GM23338 (cell line): Measurements from ENCODE around the gene GAREM1. TPM values are rescaled to one million over a fixed set of nuclear protein-coding genes. Genes with fewer than 3 reads are reported as not detected.

Source experiments
- ATAC-seq: fragments of 200-7000 bp; cut with Tn5 transposase; 3 replicates; pipeline ENCODE4 v1.9.1; 2020
- DNase-seq: peaks from one replicate; pipeline ENCODE4 v3.0.0-alpha.2; 2015; ENCODE audit warnings: low spot score
- H2AFZ ChIP-seq: fragments of 200-600 bp; sonication (generic); 2 replicates; pipeline ENCODE4 v1.8.0; 2016; ENCODE audit warnings: antibody characterized with exemption, mild to moderate bottlenecking, moderate library complexity
- H3F3A ChIP-seq: fragments of 200-600 bp; sonication (generic); replicated peaks from 2 replicates; pipeline ENCODE4 v1.8.0; 2017; ENCODE audit warnings: antibody characterized with exemption, mixed run types, low read depth
- H3K27ac ChIP-seq: fragments of 200-600 bp; sonication (generic); 2 replicates; pipeline ENCODE4 v1.6.1; 2016; ENCODE audit warnings: low read depth
- H3K27me3 ChIP-seq: fragments of 200-600 bp; sonication (generic); 2 replicates; pipeline ENCODE4 v1.8.0; 2016; ENCODE audit warnings: mild to moderate bottlenecking, mixed run types, moderate library complexity; ENCODE audit not compliant: insufficient read depth
- H3K36me3 ChIP-seq: fragments of 200-600 bp; sonication (generic); 2 replicates; pipeline ENCODE4 v1.8.0; 2016; ENCODE audit warnings: mild to moderate bottlenecking; ENCODE audit not compliant: insufficient read depth
- H3K4me1 ChIP-seq: fragments of 200-600 bp; sonication (generic); 2 replicates; pipeline ENCODE4 v1.8.0; 2016; ENCODE audit warnings: mild to moderate bottlenecking, moderate library complexity; ENCODE audit not compliant: insufficient read depth
- H3K4me2 ChIP-seq: fragments of 200-600 bp; sonication (generic); 2 replicates; pipeline ENCODE4 v1.7.1; 2017; ENCODE audit warnings: mixed run types
- H3K4me3 ChIP-seq: fragments of 200-600 bp; sonication (generic); 2 replicates; pipeline ENCODE4 v1.6.1; 2016; ENCODE audit warnings: mixed run types
- H3K79me2 ChIP-seq: fragments of 200-600 bp; sonication (generic); replicated peaks from 2 replicates; pipeline ENCODE4 v1.8.0; 2017; ENCODE audit warnings: mild to moderate bottlenecking; ENCODE audit not compliant: insufficient read depth
- H3K9me2 ChIP-seq: fragments of 200-600 bp; sonication (generic); 2 replicates; pipeline ENCODE4 v1.8.0; 2017; ENCODE audit not compliant: insufficient read depth
- H4K20me1 ChIP-seq: fragments of 200-600 bp; sonication (generic); replicated peaks from 2 replicates; pipeline ENCODE4 v1.8.0; 2017; ENCODE audit warnings: mild to moderate bottlenecking; ENCODE audit not compliant: insufficient read depth
- H3K27ac Mint-ChIP-seq: 2 replicates; pipeline ENCODE4 v1.8.0; 2020; ENCODE audit warnings: inconsistent platforms, mild to moderate bottlenecking, moderate library complexity, mixed read lengths
- H3K27me3 Mint-ChIP-seq: 3 replicates; pipeline ENCODE4 v1.8.0; 2022; ENCODE audit warnings: low read depth, mild to moderate bottlenecking, moderate library complexity, mixed read lengths, inconsistent platforms; ENCODE audit not compliant: insufficient read depth, poor library complexity
- H3K36me3 Mint-ChIP-seq: 3 replicates; pipeline ENCODE4 v1.8.0; 2021; ENCODE audit warnings: low read depth, mild to moderate bottlenecking, inconsistent platforms, moderate library complexity, mixed read lengths
- H3K4me1 Mint-ChIP-seq: 3 replicates; pipeline ENCODE4 v1.8.0; 2020; ENCODE audit warnings: mild to moderate bottlenecking, inconsistent platforms, mixed read lengths
- H3K4me3 Mint-ChIP-seq: 3 replicates; pipeline ENCODE4 v1.8.0; 2021; ENCODE audit warnings: moderate library complexity, mild to moderate bottlenecking, inconsistent platforms, mixed read lengths
- H3K9me3 Mint-ChIP-seq: 3 replicates; pipeline ENCODE4 v1.8.0; 2020; ENCODE audit warnings: moderate library complexity, mild to moderate bottlenecking, inconsistent platforms, mixed read lengths
- CTCF ChIP-seq, 2 experiments: fragments of 200-600 bp in 1 of 2; sonication (generic) in 1 of 2; conservative IDR thresholded peaks; 2 replicates each; pipeline versions ENCODE4 v1.5.1 to v1.6.1; 2016 to 2017; ENCODE audit warnings: antibody characterized with exemption in 2 of 2, low read depth in 2 of 2, mild to moderate bottlenecking in 2 of 2, moderate library complexity in 1 of 2
- EZH2 ChIP-seq: fragments of 200-600 bp; sonication (generic); IDR thresholded peaks from one replicate; pipeline ENCODE4 v1.8.0; 2017; ENCODE audit warnings: antibody characterized with exemption, mild to moderate bottlenecking, low read depth; ENCODE audit not compliant: unreplicated experiment
- JUNB ChIP-seq: IDR thresholded peaks from one replicate; pipeline ENCODE4 v1.6.1; 2016; ENCODE audit warnings: antibody characterized with exemption; ENCODE audit not compliant: unreplicated experiment
- NANOG ChIP-seq: IDR thresholded peaks from 2 replicates; pipeline ENCODE4 v1.6.1; 2016; ENCODE audit warnings: antibody characterized with exemption, borderline replicate concordance
- REST ChIP-seq: IDR thresholded peaks from one replicate; pipeline ENCODE4 v1.6.1; 2018; ENCODE audit warnings: antibody characterized with exemption; ENCODE audit not compliant: unreplicated experiment
- STAT1 ChIP-seq: IDR thresholded peaks from one replicate; pipeline ENCODE4 v1.6.1; 2016; ENCODE audit warnings: antibody characterized with exemption; ENCODE audit not compliant: unreplicated experiment
- polyA plus RNA-seq: library from polyadenylated mRNA; unstranded; fragments of >200 nt; fragmentation: Nextera tagmentation; extraction: Ambion mirVana; gene quantifications from 2 replicates; pipeline ENCODE4 v1.2.1, GENCODE V29; 2016
- total RNA-seq: library from RNA; depleted of rRNA; stranded (reverse); fragments of >200 nt; shearing (Covaris generic); gene quantifications from 2 replicates; pipeline ENCODE4 v1.2.3, GENCODE V29; 2014

The GAREM1 gene
- total and polyA plus RNA-seq, 2 experiments from 2014 or later: 2.7 to 6.0 TPM

GRCh38 chr18:32310774-32311173 lies 159.9 kb downstream of the GAREM1 start:
- no peak for ATAC-seq
- Histone ChIP-seq H3K9me2 (0 out of 2 replicates have a peak, but pooled peaks cover 3% of the 10 kb centered on the region), H3K27ac (no peak overlapping the region)

More at GRCh38 chr18:32310774-32311173, 159.9 kb downstream of the GAREM1 start:
- H3K27me3 ChIP-seq: no peaks in the 10 kb centered on the region
- no peaks in the 10 kb centered on the region for H3K27me3 Mint-ChIP-seq
- H2AFZ ChIP-seq: no peak overlapping the region
- H3F3A ChIP-seq: no peaks in the 10 kb centered on the region
- no peak overlapping the region for H3K27ac Mint-ChIP-seq
- no peaks in the 10 kb centered on the region for H3K36me3 Mint-ChIP-seq
- H3K4me1 Mint-ChIP-seq: no peaks in the 10 kb centered on the region
- no peaks in the 10 kb centered on the region for H4K20me1 ChIP-seq
- no peak overlapping the region for H3K4me3 ChIP-seq
- H3K4me1 ChIP-seq: no peaks in the 10 kb centered on the region
- DNase-seq: no peak
- TF ChIP-seq CTCF (conservative IDR thresholded peaks at IDR 0.05; ENCODE audit: low read depth in 2 of 2) (no peak), REST (no peak), JUNB (no peak), EZH2 (no peak), NANOG (no peak), STAT1 (no peak)
- H3K4me2 ChIP-seq: no peak overlapping the region
- no peaks in the 10 kb centered on the region for H3K36me3 ChIP-seq
- no peak overlapping the region for H3K4me3 Mint-ChIP-seq
- H3K9me3 Mint-ChIP-seq: no peaks in the 10 kb centered on the region
- no peaks in the 10 kb centered on the region for H3K79me2 ChIP-seq
